ENCODE results near the gene FCER1G.

- TF ChIP-seq, protein P1, sequence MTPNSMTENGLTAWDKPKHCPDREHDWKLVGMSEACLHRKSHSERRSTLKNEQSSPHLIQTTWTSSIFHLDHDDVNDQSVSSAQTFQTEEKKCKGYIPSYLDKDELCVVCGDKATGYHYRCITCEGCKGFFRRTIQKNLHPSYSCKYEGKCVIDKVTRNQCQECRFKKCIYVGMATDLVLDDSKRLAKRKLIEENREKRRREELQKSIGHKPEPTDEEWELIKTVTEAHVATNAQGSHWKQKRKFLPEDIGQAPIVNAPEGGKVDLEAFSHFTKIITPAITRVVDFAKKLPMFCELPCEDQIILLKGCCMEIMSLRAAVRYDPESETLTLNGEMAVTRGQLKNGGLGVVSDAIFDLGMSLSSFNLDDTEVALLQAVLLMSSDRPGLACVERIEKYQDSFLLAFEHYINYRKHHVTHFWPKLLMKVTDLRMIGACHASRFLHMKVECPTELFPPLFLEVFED (CRISPR knock-in tag; conservative IDR thresholded peaks at IDR 0.05): no peak
- TF ChIP-seq BCOR (IDR thresholded peaks at IDR 0.05) (no peak), HNRNPL (IDR thresholded peaks at IDR 0.05; ENCODE audit: low read depth, low read length) (no peak)
- TF ChIP-seq, protein P2, sequence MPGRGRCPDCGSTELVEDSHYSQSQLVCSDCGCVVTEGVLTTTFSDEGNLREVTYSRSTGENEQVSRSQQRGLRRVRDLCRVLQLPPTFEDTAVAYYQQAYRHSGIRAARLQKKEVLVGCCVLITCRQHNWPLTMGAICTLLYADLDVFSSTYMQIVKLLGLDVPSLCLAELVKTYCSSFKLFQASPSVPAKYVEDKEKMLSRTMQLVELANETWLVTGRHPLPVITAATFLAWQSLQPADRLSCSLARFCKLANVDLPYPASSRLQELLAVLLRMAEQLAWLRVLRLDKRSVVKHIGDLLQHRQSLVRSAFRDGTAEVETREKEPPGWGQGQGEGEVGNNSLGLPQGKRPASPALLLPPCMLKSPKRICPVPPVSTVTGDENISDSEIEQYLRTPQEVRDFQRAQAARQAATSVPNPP (IDR thresholded peaks at IDR 0.05; ENCODE audit: borderline replicate concordance, insufficient read depth, insufficient read length): no peak
Measured at GRCh38 chr1:161267321-161267720, 52.2 kb downstream of the FCER1G start.
